Umbilical cord (tissue), 2 donors: ENCODE results near the gene LAIR2. TPM values are rescaled to one million over a fixed set of nuclear protein-coding genes. Genes with fewer than 3 reads are reported as not detected.
A peak's percentile ranks its signal among the peaks of the same experiment; 100 is the strongest.
"Not testable (repeated sequence)": the region's sequence is repeated elsewhere in the genome, so short reads cannot be mapped to it uniquely, and the experiment has no call there.

ENCODE experiments used
- DNase-seq: peaks from one replicate; pipeline ENCODE4 v3.0.0-alpha.2; 2015; ENCODE audit warnings: low spot score
- total RNA-seq: library from RNA; depleted of rRNA; stranded (reverse); fragments of >200 nt; gene quantifications from one replicate; pipeline ENCODE4 v1.2.3, GENCODE V29; 2014; ENCODE audit warnings: low replicate concordance; ENCODE audit not compliant: insufficient read depth

The LAIR2 gene
- total RNA-seq, 1 donor from 2014 or later: not detected

DNA sequence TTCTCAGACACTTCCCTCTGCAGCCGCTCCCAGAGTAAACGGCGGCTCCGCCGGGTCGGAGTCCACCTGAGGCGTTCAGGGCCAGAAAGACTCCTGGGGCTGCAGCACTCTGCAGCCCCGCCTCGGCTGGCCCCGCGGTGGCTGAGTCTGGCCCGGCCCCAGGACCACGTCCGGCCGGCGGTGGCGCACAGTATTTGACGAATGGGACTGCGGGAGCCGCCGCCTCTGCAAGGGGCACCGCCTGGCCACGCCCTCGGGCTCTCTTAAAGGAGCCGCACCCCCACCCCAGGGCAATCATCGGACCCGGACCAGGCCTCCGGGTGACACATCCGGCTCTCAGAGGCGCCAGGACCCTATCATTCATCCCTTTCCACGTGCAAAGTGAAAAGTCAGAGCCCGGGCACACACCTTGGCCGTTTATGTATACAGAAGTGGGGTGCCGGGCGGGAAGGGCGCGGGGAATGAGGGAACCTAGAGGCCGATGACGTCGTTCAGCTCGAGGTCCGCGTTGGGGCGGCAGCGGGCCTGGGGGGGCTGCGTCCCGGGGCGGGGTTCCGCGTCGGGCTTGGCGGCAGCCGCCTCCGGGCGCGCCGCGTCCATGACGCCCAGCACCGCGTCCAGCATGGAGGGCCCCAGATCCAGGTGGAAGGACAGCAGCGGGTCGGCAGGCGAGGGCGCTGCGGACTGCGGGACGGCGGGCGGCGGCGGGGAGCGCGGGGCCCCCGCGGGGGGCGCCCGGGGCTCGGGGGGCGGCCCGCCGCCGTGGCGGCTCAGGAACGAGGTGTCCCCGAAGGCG is 37.8 kb upstream of the LAIR2 start:
- peak; percentile 92 for DNase-seq

DNA sequence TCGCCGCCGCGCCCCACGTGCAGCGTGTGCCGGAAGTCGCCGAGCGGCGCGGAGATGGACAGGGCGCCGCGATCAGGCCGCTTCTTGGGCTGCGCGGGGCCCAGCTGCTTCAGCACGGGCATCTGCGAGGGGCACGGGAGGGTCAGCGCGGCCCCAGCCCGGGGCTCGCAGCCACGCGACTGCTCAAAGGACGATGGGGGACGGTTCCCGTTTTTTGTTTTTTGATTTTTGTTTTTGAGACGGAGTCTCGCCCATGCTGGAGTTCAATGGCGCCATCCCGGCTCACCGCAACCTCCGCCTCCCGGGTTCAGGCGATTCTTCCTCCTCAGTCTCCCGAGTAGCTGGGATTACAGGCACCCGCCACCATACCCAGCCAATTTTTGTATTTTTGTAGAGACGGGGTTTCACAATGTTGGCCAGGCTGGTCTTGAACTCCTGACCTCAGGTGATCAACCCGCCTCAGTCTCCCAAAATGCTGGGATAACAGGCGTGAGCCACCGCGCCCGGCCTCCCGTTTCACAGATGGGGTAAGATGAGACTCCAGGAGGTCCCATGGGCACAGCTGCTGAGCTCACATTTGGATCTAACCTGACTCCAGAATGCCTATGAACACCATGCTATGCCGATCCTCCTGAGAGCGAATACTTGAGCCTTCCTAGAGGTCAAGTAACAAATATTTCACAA is 37.1 kb upstream of the LAIR2 start:
- DNase-seq: no peak

DNA sequence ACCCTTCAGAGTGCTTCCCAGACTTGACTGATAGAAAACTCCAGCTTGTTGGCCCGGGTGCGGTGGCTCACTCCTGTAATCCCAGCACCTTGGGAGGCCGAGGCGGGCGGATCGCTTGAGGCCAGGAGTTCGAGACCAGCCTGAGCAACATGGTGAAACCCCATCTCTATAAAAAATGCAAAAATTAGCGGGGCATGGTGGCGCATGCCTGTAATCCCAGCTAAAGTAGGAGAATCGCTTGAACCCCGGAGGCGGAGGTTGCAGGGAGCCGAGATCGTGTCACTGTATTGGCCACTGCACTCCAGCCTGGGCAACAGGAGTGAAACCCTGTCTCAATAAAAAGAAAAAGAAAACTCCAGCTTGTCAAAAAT is 36.5 kb upstream of the LAIR2 start:
- DNase-seq: not testable (repeated sequence)

DNA sequence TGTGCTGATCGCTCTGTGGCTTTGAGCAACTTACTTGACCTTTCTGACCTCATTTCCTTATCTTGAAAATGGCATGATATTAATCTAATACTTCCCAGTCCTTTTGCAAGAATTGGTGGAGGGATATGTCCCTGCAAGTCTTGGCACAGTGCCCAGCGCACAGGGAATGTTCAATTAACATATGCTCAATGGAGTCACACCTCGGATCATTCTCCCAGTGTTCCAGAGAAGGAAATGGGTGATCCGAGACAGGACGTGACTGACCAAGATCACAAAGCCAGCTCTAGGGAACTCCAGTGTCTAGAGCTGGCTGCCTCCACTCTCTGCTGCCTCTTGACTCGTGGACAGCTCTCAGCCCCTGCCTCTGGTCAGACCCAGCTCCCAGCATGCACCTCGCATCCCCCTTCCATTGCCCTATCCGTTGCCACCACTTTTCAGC is 33.1 kb upstream of the LAIR2 start:
- no peak for DNase-seq

DNA sequence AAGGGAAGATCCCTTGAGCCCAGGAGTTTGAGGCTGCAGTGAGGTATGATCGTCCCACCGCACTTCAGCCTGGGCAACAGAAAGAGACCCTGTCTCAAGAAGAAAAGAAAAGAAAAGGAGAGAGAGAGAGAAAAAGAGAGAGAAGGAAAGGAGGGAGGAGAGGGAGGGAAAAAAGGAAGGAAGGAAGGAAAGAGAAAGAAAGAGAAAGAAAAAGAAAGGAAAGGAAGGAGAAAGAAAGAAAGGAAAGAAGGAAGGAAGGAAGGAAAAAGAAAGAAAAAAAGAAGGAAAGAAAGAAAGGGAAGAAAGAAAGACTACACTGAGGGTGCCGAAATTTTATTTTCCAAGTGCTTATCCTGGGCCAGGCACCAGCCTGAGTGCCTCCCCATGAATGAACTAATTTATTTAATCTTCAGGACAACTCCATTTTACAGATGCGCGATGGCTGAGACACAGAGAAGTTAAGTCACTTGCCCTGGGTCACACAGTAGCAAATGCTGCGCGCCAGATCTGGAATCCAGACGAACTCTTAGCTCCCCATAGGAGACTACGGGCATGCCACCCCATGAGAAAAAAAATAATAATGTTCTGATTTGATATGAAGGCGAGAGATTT is 32.2 kb upstream of the LAIR2 start:
- no peak for DNase-seq

DNA sequence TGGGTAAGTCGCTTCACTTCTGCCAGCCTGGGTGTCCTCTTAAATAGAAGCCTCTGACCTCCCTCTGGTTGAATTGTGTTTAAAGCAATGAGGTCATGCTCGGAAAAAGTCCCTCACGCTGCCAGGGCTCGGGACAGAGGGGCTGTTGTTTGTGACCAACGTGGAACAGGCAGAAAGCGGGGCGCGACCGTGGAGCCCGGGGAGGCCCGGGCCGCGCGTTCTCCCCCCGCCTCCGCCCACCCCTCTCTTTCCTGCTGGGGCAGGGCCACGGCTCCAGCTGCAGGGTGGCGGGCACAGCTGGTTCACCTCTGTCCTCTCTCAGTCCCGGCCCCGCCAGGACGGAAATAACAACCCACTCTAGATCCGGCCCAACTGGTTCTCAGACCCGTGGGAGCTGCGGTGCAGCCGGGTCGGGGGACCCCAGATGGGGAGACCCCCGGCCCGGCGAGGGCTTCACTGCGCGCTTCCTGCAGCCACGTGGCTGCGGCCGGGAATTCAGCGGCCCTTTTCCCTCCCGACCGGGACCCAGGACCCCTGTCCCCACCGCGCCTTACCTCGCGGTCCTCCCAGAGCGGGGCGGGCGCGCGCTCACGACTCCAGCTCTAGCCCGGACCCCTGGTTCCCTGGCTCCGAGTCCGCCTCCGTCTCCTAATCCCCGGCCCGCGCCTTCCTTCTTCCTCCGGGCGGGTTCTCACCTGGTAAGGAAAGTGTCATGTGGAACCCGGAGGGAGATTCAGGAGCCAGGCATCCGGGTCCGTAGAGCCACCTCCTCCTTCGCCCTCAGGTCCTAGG is 31.4 kb upstream of the LAIR2 start:
- DNase-seq: peak; percentile 40

DNA sequence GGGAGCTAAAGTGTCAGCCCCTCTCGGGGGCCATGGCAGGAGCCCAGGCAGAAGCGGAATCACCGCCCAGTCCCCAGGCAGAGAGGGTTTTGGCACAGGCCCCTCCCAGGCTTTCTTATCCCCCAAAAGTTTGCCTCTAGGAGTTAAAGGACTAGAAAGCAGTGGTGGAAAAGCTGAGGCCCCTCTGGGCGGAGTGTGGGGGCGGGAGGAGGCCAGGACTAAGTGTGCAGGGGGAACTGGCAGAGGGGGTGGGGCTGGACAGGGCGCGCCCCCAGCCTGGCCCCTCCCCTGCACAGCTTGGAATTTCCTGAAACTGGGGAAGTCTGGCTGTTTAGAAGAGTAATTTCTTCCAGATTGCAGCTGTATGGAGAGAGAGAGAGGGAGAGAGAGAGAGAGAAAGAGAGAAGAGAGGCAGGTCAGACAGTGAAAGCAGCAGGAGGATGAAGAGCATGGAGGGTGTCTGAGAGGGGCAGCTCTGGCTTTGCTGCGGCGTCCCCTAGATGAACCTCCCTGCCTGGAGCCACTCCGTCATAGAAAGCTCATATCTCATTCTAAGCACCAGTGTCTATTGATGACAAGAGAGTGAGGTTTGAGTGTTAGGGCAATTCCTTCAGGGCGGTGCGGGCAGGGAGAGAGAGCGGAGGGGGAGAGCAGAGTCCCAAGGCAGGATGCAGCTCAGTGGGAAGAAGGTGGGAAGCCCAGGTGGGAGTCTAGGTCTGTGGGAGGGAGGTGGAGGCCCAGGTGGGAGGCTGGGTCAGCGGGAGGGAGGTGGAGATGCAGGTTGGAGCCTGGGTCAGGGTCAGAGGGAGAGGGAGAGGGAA is 29.4 kb upstream of the LAIR2 start, which contains the start of gene CDC42EP5:
TSS of gene CDC42EP5 (minus strand) at position 226 of the 821 bp plus-strand sequence. CDS start 7,749 bp downstream, outside the sequence.
- peak; percentile 98 for DNase-seq

DNA sequence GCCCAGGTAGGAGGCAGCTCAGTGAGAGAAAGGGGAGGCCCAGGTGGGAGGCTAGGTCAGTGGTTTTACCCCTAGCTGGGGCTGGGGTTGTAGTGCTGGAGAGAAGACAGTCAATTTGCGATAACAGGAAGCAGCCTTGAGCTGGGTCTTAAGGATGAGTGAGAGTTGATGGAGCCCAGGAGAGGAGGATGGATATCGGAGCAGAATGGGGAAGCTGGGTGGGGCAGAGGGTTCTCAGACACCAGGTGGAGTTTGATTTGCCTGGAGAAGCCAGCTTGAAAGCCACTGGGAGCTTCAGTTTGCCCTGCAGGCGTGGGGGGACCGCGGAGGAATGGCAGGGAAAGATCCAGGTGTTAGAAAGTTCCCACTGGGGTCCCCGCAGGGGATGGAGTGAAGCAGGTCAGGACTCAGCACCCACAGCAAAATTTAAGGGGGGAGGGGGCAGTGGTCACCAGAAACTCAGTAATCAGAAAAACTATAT is 28.7 kb upstream of the LAIR2 start:
- peak; percentile 76 for DNase-seq

DNA sequence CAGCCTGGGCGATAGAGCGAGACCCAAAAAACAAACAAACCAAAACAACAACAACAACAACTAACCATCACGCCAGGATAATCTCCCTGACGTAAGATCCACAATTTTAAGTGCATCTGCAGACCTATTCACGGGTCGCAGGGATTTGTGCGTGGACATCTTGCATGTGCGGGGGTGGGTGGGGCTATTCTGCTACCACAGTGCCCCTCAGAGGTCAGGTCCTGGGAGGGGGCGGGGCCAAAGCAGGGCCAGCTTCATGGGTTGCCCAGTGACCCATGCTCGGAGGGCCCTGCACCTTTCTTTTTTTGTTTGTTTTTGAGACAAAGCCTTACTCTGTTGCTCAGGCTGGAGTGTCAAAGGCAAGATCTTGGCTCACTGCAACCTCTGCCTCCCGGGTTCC is 26.9 kb upstream of the LAIR2 start:
- DNase-seq: no peak

DNA sequence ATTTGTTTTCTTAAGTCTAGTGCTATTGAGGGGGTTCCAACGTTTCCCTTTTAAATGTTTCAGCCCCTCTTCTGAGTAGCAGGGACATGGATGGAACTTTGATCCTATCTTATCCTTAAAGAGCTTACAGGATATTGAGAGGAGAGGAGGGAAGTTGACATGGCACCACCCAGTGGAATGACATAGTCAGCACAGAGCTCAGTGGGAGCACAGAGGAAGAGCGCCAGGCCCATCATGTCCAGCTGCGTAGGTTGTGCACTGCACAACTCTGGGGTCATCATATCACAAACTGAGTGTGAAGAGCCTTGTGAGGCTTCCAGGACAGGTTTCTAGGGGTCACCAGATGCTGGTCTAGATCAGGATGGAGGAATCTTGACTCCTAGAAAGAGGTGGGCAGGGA is 25.0 kb upstream of the LAIR2 start:
- no peak for DNase-seq

DNA sequence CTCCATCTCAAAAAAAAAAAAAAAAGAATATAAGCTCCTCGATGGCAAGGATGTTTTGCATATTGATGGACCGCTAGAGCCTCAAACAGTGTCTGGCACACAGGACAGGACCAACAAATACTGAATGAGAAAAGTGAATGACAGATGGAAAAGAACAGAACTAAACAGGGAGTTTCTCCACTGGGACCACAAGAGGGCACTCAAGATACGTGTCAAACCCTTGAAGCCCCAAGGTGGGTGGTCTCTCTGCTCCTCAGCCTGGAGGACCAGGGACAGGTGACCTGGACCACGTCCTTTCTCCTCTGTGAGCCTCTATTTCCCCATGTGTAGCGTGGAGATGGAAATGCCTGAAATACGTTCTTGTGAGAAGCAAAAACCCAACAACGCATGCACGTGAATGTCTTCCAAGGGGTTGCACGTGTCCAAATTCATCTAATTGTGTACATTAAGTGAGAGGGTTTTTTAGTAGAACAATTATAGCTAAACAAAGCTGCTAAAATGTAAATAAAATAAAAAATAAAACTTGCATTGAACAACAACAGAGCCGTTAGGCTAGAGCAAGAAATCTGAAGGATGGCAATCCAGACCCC is 23.9 kb upstream of the LAIR2 start:
- DNase-seq: peak; percentile 50

DNA sequence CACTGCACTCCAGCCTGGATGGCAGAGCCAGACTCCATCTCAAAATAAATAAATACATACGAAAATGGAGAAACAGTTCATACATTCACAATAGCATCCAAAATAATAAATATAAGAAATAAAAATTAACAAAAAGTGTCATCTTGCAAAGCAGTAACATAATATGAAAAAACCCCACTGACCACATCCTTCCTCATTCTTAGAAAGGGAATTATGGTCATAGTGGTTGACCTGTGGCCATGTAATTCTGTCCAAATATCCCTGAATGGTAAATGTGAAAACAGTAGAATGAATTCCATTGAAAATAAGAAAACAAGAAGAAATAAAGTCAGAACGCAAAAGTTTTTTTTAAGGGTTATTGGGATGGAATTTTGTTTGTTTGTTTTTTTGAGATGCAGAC is 22.6 kb upstream of the LAIR2 start:
- no peak for DNase-seq

DNA sequence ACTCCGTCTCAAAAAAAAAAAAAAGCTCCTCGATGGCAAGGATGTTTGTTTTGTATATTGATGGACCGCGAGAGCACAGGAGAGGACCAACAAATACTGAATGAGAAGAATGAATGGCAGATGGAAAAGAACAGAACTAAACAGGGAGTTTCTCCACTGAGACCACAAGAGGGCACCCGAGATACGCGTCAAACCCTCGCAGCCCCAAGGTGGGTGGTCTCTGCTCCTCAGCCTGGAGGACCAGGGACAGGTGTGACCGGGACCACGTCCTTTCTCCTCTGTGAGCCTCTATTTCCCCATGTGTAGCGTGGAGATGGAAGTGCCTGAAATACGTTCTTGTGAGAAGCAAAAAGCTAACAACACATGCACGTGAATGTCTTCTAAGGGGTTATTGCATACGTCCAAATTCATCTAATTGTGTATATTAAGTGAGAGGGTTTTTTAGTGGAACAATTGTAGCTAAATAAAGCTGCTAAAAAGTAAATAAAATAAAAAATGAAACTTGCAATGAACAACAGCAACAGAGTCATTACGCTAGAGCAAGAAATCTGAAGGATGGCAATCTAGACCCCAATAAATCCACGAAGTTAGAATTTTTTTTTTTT is 21.2 kb upstream of the LAIR2 start:
- DNase-seq: peak; percentile 64

DNA sequence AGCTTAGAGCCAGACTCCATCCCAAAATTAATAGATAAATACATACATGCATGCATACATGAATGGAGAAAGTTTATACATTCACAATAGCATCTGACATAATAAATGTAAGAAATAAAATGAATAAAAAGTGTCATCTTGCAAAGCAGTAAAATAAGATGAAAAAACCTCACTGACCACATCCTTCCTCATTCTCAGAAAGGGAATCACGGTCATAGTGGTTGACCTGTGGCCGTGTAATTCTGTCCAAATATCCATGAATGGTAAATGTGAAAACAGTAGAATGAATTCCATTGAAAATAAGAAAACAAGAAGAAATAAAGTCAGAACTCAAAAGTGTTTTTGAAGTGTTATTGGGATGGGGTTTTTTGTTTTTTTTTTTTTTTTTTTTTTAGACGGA is 19.7 kb upstream of the LAIR2 start:
- no peak for DNase-seq

DNA sequence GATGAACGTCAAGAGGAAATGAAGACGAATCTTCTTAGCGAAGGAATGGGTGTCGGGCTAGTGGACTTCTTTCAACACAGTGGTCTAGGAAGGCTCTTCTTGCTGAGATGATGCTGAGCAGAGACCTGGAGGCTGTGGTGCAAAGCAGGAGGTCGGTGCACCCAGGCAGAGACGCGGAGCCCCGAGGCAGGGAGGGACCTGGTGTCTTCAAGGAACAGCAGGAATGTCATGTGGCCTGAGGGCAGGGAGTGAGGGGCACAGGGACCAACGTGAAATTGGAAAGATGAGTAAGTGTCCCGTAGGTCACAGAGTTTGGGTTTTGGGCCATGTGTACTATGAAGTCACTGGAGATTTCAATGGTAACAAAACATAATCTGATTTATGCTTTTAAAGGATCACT is 18.2 kb upstream of the LAIR2 start:
- no peak for DNase-seq

DNA sequence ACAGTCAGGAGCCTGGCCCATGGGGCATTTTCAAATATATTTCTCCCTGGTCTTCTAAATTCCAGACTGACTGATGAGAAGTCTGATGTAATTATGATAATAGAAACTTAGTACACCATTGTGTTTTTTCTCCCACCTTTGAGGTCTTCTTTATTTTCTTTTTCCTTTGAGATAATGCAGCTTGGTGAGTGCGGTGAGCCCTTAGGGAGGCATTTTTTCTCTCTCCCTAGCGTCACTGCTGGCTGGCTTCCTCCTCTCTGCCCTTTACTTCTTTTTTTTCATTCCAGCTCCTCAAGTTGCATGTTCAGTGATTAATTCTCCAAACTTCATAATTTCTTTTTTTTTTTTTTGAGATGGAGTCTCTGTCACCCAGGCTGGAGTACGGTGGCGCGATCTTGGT is 16.8 kb upstream of the LAIR2 start:
- no peak for DNase-seq

DNA sequence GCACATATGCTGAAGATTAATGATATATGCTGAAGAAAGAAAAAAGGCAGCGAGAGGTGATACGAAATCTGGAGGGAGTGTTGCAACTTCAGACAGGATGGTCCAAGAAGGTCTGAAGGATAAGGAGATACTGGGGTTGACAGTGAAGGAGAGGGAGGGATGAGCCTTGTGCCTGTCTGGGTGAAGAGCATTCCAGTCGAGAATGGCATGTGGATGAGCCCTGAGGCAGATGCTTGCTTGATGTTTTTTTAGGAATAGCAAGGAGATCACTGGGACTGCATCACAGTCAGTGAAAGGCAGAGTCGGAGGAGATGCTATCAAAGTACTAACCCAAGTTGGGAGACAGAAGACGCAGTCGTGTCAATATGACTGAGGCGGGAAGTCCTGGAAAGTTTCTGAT is 13.3 kb upstream of the LAIR2 start:
- no peak for DNase-seq

DNA sequence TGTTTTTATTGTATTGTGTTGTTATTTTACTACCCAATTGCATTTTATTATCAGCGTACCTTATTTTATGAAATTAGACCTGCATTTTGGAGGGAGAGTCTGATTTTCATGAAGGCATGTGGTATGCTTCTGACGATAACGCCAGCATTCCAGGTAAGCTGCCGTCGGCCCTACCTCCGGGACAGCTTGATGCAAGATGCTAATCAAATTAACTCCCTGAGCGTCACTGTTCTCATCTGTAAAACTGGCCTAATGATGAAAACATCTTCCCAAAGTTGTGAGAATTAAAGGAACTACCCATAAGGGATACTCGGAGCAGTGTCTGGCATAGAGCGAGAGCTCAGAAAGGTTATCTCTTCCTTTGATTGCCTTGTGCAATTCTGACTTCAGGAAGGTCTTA is 12.9 kb upstream of the LAIR2 start:
- no peak for DNase-seq

DNA sequence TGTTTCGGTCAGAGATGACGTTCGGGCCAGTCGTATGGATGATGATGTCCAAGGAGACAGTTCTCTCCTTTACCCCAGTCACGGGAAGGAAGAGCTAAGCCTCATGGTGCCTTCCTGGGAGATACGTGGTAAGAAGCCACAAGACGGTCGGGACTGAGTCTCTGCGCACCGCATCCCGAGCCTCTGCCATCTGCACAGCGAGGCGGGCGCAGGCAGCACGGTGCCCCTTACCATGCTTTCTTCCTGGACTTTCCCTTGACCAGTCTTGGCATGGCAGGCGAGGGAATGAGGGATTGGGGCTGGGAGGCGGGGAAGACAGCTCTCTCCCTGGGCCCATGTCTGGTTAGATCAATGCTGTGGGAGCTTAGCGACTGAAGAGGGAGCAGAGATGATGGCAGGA is 10.1 kb upstream of the LAIR2 start:
- DNase-seq: no peak

DNA sequence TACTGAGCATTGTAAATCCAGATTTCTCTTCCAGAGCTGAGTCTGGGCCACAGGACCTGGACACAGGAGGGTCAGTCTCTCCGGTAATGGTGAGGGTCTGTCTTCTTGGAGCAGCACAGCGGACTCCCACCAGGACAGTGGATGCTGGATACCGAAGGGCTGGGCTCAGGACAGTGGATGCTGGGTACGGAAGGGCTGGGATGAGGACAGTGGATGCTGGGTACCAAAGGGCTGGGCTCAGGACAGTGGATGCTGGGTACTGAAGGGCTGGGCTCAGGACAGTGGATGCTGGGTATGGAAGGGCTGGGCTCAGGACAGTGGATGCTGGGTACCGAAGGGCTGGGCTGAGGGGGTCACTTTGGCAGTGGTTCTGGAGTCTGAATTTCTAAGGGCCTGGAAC is 9.6 kb upstream of the LAIR2 start:
- DNase-seq: not testable (repeated sequence)
